HCT116 (cell line): ENCODE data around the gene CPNE5. TPM values are rescaled to one million over a fixed set of nuclear protein-coding genes. Genes with fewer than 3 reads are reported as not detected.

Experiments
- ATAC-seq: fragments of 200-7000 bp; cut with Tn5 transposase; 2 replicates; pipeline ENCODE4 v1.9.1; 2020; ENCODE audit warnings: mild to moderate bottlenecking, moderate library complexity
- BruUV-seq: library from RNA; stranded (reverse); fragments of 400-500 nt; replicated peaks from 2 replicates; lab custom pipeline; 2021; lab: Mats Ljungman, UMichigan
- CTCF ChIA-PET: fragments of 300-600 bp; sonication (Branson Sonifier 250); formaldehyde crosslinking; loops from one replicate; lab custom pipeline; 2021; ENCODE audit warnings: antibody characterized with exemption; lab: Charles Lee
- POLR2A ChIA-PET: fragments of 300-600, 350-600 bp; sonication (Branson Sonifier 250); formaldehyde crosslinking; loops from one replicate; lab custom pipeline; 2021; ENCODE audit warnings: antibody characterized with exemption; lab: Charles Lee
- RAD21 ChIA-PET, 2 experiments: fragments of 300-600 bp; sonication (Branson Sonifier 250); formaldehyde crosslinking; loops; one replicate each; lab custom pipeline; 2023; ENCODE audit warnings: low total read pairs in 2 of 2; ENCODE audit not compliant: uncharacterized antibody in 2 of 2, unreplicated experiment in 2 of 2, low non-redundant PET in 1 of 2; lab: Charles Lee
- DNase-seq: peaks from one replicate; pipeline ENCODE4 v3.0.0-alpha.2; 2010; ENCODE audit warnings: low read depth, low spot score
- H2AFZ ChIP-seq: fragments of 200-600 bp; shearing (Covaris generic), sonication (generic); 2 replicates; pipeline ENCODE4 v1.6.1; 2017; ENCODE audit warnings: low read depth, mixed run types, mixed read lengths, antibody characterized with exemption, low read length; ENCODE audit not compliant: poor library complexity, severe bottlenecking
- H3K27ac ChIP-seq: 2 replicates; pipeline ENCODE4 v1.5.1; 2012; ENCODE audit warnings: low read depth, low read length
- H3K27me3 ChIP-seq: fragments of 200-600 bp; sonication (generic); 2 replicates; pipeline ENCODE4 v1.6.1; 2016; ENCODE audit warnings: mixed run types, low read length, mixed read lengths; ENCODE audit not compliant: insufficient read depth
- H3K36me3 ChIP-seq, 2 experiments: fragments of 200-500 bp in 1 of 2; fragments of 200-600 bp in 1 of 2; sonication (Bioruptor generic) in 1 of 2; sonication (generic) in 1 of 2; 2 replicates each; pipeline versions ENCODE4 v1.5.1 to v1.6.1; 2014 to 2016; ENCODE audit warnings: low read length in 2 of 2, inconsistent platforms in 1 of 2, mixed read lengths in 1 of 2, mixed run types in 1 of 2; ENCODE audit not compliant: insufficient read depth in 2 of 2, control insufficient read depth in 1 of 2
- H3K4me1 ChIP-seq, 2 experiments: fragments of 200-600 bp in 1 of 2; sonication (generic) in 1 of 2; 2 replicates each; pipeline versions ENCODE4 v1.5.1 to v1.6.1; 2012 to 2017; ENCODE audit warnings: low read length in 2 of 2, inconsistent platforms in 1 of 2, mild to moderate bottlenecking in 1 of 2, mixed read lengths in 1 of 2, mixed run types in 1 of 2, moderate library complexity in 1 of 2; ENCODE audit not compliant: insufficient read depth in 2 of 2, control insufficient read depth in 1 of 2
- H3K4me2 ChIP-seq: fragments of 200-600 bp; sonication (generic); 2 replicates; pipeline ENCODE4 v1.6.1; 2017; ENCODE audit warnings: mixed run types, low read length, mixed read lengths
- H3K4me3 ChIP-seq, 2 experiments: fragments of 200-600 bp in 1 of 2; sonication (generic) in 1 of 2; replicated peaks in 1 of 2; 2 replicates each; pipeline ENCODE4 v1.5.1; 2011 to 2016; ENCODE audit warnings: low read length in 2 of 2, control low read depth in 1 of 2, low read depth in 1 of 2, mild to moderate bottlenecking in 1 of 2, mixed read lengths in 1 of 2, mixed run types in 1 of 2
- H3K79me2 ChIP-seq: fragments of 200-600 bp; sonication (generic); 2 replicates; pipeline ENCODE4 v1.6.1; 2017; ENCODE audit warnings: mild to moderate bottlenecking, mixed run types, low read length, moderate library complexity, mixed read lengths; ENCODE audit not compliant: insufficient read depth
- H3K9ac ChIP-seq: fragments of 200-600 bp; sonication (generic); 2 replicates; pipeline ENCODE4 v1.6.1; 2016; ENCODE audit warnings: low read length, mixed read lengths
- H3K9me2 ChIP-seq: fragments of 200-600 bp; sonication (generic), shearing (Covaris generic); 2 replicates; pipeline ENCODE4 v1.6.1; 2017; ENCODE audit warnings: mixed run types, mild to moderate bottlenecking, moderate library complexity; ENCODE audit not compliant: insufficient read depth
- H3K9me3 ChIP-seq, 2 experiments: fragments of 200-500 bp in 1 of 2; fragments of 200-600 bp in 1 of 2; sonication (Bioruptor generic) in 1 of 2; sonication (generic) in 1 of 2; 2 replicates each; pipeline ENCODE4 v1.6.1; 2014 to 2017; ENCODE audit warnings: low read length in 2 of 2, mixed read lengths in 2 of 2, inconsistent platforms in 1 of 2, low read depth in 1 of 2, mild to moderate bottlenecking in 1 of 2, mixed run types in 1 of 2, moderate library complexity in 1 of 2; ENCODE audit not compliant: control insufficient read depth in 1 of 2, insufficient read depth in 1 of 2
- H4K20me1 ChIP-seq: fragments of 200-600 bp; sonication (generic), shearing (Covaris generic); 2 replicates; pipeline ENCODE4 v1.6.1; 2017; ENCODE audit warnings: mixed run types, mild to moderate bottlenecking, moderate library complexity; ENCODE audit not compliant: insufficient read depth
- CBX3 ChIP-seq: IDR thresholded peaks from 2 replicates; pipeline ENCODE4 v1.6.1; 2012; ENCODE audit warnings: low read depth
- EGR1 ChIP-seq: IDR thresholded peaks from 2 replicates; pipeline ENCODE4 v1.6.1; 2012; ENCODE audit warnings: low read depth
- EZH2phosphoT487 ChIP-seq: fragments of 200-600 bp; IDR thresholded peaks from 2 replicates; pipeline ENCODE4 v1.6.1; 2018; ENCODE audit warnings: antibody characterized with exemption, borderline replicate concordance
- POLR2A ChIP-seq: IDR thresholded peaks from 2 replicates; pipeline ENCODE4 v1.7.0; 2011; ENCODE audit warnings: borderline replicate concordance; ENCODE audit not compliant: insufficient read depth, insufficient read length; ENCODE audit errors: extremely low read depth
- SRF ChIP-seq: IDR thresholded peaks from 2 replicates; pipeline ENCODE4 v1.6.1; 2012; ENCODE audit warnings: low read depth
- intact Hi-C: fragments of 100-400 bp; cut with micrococcal nuclease; formaldehyde crosslinking; loops from 2 replicates; pipeline ENCODE4 v1.10.0; 2022
- total RNA-seq: library from RNA; stranded (reverse); gene quantifications from one replicate; pipeline ENCODE4 v1.2.1, GENCODE V29; 2021; ENCODE audit not compliant: unreplicated experiment
- TF ChIP-seq, protein P1 (sequence below), 3 experiments: fragments of 200-600 bp in 1 of 3; sonication (generic) in 1 of 3; IDR thresholded peaks in 2 of 3; conservative IDR thresholded peaks in 1 of 3; 2 replicates each; pipeline ENCODE4 v1.5.1; 2012 to 2017; ENCODE audit warnings: low read depth in 2 of 3, low read length in 2 of 3, antibody characterized with exemption in 1 of 3, borderline replicate concordance in 1 of 3, control low read depth in 1 of 3, mild to moderate bottlenecking in 1 of 3, mixed read lengths in 1 of 3, mixed run types in 1 of 3, moderate library complexity in 1 of 3; ENCODE audit not compliant: insufficient read depth in 1 of 3
- TF ChIP-seq, protein P2 (sequence below): IDR thresholded peaks from 2 replicates; pipeline ENCODE4 v1.6.1; 2011; ENCODE audit warnings: mild to moderate bottlenecking, low read length, moderate library complexity; ENCODE audit not compliant: insufficient replicate concordance; ENCODE audit errors: extremely low read depth
- TF ChIP-seq, protein P3 (sequence below): IDR thresholded peaks from 2 replicates; pipeline ENCODE4 v1.6.1; 2012; ENCODE audit warnings: low read depth

CPNE5 gene
- total RNA-seq, 1 experiment from 2014 or later = not detected

DNA sequence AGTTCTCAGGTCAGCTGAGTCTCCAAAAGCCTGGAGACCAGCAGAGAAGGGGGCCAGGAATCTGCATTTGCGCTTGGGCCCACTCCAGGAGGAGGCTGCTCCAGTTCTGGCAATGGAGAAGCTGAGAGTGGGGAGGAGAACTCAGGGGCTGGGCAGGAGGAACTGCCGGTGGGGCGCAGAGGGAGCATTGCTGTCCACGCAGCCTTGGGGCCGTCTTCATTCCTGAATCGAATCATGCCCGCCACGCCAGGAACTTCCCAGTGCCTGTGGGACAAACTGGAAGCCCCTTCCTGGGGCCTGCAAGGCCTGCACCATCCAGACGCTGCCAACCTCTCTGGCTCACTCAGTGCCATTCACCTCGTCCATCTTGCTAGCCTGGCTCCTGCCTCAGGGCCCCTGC lies 124.7 kb downstream of the CPNE5 start:
- POLR2A ChIA-PET = no interaction called here
- Histone ChIP-seq H2AFZ (no peak overlapping the region), H4K20me1 (no peaks in the 10 kb centered on the region), H3K9ac (no peak overlapping the region), H3K9me2 (no peaks in the 10 kb centered on the region), H3K27me3 (no peaks in the 10 kb centered on the region), H3K4me2 (no peak overlapping the region), H3K27ac (no peak overlapping the region), H3K4me1 (0 out of 4 replicates have a peak, but pooled peaks cover 0 to 6% of the 10 kb centered on the region in 2 experiments), H3K36me3 (no peaks in the 10 kb centered on the region), H3K4me3 (no peak overlapping the region), H3K9me3 (no peaks in the 10 kb centered on the region), H3K79me2 (no peaks in the 10 kb centered on the region)
- TF ChIP-seq EZH2phosphoT487 (no peak), POLR2A (no peak), SRF (no peak), CBX3 (no peak), EGR1 (no peak)
- TF ChIP-seq, protein P1, sequence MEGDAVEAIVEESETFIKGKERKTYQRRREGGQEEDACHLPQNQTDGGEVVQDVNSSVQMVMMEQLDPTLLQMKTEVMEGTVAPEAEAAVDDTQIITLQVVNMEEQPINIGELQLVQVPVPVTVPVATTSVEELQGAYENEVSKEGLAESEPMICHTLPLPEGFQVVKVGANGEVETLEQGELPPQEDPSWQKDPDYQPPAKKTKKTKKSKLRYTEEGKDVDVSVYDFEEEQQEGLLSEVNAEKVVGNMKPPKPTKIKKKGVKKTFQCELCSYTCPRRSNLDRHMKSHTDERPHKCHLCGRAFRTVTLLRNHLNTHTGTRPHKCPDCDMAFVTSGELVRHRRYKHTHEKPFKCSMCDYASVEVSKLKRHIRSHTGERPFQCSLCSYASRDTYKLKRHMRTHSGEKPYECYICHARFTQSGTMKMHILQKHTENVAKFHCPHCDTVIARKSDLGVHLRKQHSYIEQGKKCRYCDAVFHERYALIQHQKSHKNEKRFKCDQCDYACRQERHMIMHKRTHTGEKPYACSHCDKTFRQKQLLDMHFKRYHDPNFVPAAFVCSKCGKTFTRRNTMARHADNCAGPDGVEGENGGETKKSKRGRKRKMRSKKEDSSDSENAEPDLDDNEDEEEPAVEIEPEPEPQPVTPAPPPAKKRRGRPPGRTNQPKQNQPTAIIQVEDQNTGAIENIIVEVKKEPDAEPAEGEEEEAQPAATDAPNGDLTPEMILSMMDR (IDR thresholded peaks at IDR 0.05 in 2 of 3, conservative IDR thresholded peaks at IDR 0.05 in 1 of 3; ENCODE audit: borderline replicate concordance in 1 of 3, insufficient read depth in 1 of 3, low read depth in 2 of 3, low read length in 2 of 3) = no peak
- TF ChIP-seq, protein P2, sequence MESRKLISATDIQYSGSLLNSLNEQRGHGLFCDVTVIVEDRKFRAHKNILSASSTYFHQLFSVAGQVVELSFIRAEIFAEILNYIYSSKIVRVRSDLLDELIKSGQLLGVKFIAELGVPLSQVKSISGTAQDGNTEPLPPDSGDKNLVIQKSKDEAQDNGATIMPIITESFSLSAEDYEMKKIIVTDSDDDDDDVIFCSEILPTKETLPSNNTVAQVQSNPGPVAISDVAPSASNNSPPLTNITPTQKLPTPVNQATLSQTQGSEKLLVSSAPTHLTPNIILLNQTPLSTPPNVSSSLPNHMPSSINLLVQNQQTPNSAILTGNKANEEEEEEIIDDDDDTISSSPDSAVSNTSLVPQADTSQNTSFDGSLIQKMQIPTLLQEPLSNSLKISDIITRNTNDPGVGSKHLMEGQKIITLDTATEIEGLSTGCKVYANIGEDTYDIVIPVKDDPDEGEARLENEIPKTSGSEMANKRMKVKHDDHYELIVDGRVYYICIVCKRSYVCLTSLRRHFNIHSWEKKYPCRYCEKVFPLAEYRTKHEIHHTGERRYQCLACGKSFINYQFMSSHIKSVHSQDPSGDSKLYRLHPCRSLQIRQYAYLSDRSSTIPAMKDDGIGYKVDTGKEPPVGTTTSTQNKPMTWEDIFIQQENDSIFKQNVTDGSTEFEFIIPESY = no peak
- TF ChIP-seq, protein P3, sequence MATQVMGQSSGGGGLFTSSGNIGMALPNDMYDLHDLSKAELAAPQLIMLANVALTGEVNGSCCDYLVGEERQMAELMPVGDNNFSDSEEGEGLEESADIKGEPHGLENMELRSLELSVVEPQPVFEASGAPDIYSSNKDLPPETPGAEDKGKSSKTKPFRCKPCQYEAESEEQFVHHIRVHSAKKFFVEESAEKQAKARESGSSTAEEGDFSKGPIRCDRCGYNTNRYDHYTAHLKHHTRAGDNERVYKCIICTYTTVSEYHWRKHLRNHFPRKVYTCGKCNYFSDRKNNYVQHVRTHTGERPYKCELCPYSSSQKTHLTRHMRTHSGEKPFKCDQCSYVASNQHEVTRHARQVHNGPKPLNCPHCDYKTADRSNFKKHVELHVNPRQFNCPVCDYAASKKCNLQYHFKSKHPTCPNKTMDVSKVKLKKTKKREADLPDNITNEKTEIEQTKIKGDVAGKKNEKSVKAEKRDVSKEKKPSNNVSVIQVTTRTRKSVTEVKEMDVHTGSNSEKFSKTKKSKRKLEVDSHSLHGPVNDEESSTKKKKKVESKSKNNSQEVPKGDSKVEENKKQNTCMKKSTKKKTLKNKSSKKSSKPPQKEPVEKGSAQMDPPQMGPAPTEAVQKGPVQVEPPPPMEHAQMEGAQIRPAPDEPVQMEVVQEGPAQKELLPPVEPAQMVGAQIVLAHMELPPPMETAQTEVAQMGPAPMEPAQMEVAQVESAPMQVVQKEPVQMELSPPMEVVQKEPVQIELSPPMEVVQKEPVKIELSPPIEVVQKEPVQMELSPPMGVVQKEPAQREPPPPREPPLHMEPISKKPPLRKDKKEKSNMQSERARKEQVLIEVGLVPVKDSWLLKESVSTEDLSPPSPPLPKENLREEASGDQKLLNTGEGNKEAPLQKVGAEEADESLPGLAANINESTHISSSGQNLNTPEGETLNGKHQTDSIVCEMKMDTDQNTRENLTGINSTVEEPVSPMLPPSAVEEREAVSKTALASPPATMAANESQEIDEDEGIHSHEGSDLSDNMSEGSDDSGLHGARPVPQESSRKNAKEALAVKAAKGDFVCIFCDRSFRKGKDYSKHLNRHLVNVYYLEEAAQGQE = no peak
- intact Hi-C loops = no loop called here
- DNase-seq = no peak
- BruUV-seq = no TSS peak
- CTCF ChIA-PET = no interaction called here
- ATAC-seq = no peak
- RAD21 ChIA-PET = no interaction called here
